ENCODE measurements around the gene GMCL1. TPM values are rescaled to one million over a fixed set of nuclear protein-coding genes. Genes with fewer than 3 reads are reported as not detected.

The GMCL1 gene
- total RNA-seq, 6 experiments from 2014 or later: 6.5 to 11.2 (median 7.7) TPM

DNA sequence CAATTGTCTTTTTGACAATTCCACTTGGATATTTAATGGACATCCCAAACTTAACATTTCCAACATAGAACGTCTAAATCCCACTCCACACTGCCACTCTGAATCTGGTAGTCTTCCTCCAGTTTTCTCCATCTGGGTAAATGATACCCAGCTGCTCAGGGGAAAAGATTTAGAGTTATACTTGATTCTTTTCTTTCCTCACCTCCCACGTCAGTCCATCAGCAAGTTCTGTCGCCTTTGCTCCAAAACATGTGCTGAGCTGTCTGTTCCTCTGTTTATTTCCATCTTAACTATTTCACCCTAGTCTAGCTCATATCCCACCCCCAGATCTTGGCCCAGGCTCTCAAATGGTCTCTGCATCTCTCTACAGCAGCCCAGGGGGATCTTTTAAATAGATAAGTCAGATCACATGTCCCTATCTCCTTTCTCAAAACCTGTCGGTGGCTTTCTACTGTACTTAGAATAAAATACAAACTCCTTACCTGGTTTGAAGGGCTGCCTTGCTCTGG is 43.4 kb upstream of the GMCL1 start:
- no peak for DNase-seq
- H3K27me3 Mint-ChIP-seq (ENCODE audit: insufficient read depth): no peaks in the 10 kb centered on the region; the same call in 1 of the 2 replicates
- no peaks in the 10 kb centered on the region for H3K9me3 Mint-ChIP-seq
- H3K36me3 Mint-ChIP-seq (ENCODE audit: low read depth): peaks cover 11% of the 10 kb centered on the region
- no peak overlapping the region for H3K4me3 Mint-ChIP-seq
- H3K4me1 Mint-ChIP-seq (ENCODE audit: low read depth): peaks cover 30% of the 10 kb centered on the region
- no peak overlapping the region; the same call in 1 of the 2 replicates for H3K27ac Mint-ChIP-seq
- TF ChIP-seq, protein P1, sequence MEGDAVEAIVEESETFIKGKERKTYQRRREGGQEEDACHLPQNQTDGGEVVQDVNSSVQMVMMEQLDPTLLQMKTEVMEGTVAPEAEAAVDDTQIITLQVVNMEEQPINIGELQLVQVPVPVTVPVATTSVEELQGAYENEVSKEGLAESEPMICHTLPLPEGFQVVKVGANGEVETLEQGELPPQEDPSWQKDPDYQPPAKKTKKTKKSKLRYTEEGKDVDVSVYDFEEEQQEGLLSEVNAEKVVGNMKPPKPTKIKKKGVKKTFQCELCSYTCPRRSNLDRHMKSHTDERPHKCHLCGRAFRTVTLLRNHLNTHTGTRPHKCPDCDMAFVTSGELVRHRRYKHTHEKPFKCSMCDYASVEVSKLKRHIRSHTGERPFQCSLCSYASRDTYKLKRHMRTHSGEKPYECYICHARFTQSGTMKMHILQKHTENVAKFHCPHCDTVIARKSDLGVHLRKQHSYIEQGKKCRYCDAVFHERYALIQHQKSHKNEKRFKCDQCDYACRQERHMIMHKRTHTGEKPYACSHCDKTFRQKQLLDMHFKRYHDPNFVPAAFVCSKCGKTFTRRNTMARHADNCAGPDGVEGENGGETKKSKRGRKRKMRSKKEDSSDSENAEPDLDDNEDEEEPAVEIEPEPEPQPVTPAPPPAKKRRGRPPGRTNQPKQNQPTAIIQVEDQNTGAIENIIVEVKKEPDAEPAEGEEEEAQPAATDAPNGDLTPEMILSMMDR (IDR thresholded peaks at IDR 0.05): no peak

DNA sequence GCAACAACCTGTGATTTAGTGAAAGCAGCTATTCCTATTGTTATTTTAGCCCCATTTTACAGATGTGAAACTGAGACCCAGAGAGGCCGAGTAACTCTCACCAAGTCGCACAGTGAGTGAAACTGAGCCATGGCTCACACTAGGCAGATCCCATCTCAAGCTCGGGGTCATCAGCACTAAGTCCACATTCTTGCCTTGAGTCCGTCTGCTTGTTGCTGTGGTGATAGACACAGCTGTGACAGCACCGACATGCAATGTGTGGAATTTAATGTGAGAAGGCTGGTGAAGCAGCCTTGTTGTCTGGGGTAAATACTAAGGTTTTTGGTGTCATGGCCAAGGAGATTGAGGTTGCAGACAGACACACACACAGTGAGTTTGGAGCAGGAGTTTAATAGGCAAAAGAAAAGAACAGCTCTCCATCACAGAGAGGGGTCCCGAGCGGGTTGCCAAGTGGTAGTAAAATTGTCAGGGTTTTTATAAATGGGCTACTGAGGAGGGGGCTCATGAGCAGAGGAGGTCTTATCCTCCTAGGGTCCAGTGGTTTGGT is 40.2 kb upstream of the GMCL1 start:
- DNase-seq: peak; percentile 95
- H3K36me3 Mint-ChIP-seq (ENCODE audit: low read depth): peaks cover 11% of the 10 kb centered on the region
- TF ChIP-seq, protein P1 (IDR thresholded peaks at IDR 0.05): no peak
- peak overlapping the region; percentile 80 for H3K4me3 Mint-ChIP-seq
- peaks cover 32% of the 10 kb centered on the region for H3K4me1 Mint-ChIP-seq (ENCODE audit: low read depth)
- peak overlapping the region; percentile 93 for H3K27ac Mint-ChIP-seq
- no peaks in the 10 kb centered on the region for H3K9me3 Mint-ChIP-seq
- no peaks in the 10 kb centered on the region; the same call in 1 of the 2 replicates for H3K27me3 Mint-ChIP-seq (ENCODE audit: insufficient read depth)

DNA sequence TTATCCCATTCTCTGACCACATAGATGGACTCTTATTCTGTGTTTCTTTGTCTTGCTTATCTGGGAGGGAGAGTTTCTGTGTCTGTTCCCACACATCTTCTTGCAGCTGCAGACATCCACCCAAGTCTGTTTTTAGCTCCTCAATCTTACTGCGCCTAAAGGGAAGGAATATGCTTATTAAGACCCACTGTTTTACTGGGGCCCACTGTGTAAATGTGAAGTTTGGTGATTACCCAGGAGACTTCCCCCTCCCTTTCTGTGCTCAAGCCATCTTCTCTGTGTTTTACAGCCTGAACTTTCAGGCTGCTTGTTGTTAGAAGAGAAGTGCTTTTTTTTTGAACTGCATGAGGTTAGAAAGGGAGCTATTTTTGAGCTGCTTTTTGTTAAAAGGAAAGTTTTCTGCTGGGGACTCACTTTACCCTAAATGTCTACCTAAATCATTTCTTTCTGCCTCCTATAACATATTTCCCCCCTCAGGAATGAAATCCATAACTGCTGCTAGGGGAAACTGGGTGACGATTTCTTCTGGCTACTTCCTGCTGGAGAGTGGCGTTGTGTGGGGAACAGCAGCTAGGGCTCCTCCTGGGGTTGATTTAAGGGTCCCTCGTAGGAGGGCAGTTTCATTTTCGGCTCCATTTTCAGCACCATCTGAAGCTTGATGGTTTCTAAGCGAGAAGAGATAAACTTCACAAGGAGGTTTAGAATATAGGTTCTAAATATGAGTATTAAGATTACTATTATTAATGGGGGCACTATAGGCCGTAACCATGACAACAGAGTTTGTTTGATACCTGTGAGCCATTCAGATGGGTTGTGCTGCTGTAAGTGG is 39.5 kb upstream of the GMCL1 start:
- TF ChIP-seq, protein P1 (IDR thresholded peaks at IDR 0.05): peak; percentile 20; the same call in 1 of the 2 replicates
- Mint-ChIP-seq H3K36me3 (ENCODE audit: low read depth) (peaks cover 11% of the 10 kb centered on the region), H3K9me3 (no peaks in the 10 kb centered on the region), H3K27me3 (ENCODE audit: insufficient read depth) (no peaks in the 10 kb centered on the region; the same call in 1 of the 2 replicates), H3K27ac (peak overlapping the region; percentile 93), H3K4me1 (ENCODE audit: low read depth) (peaks cover 32% of the 10 kb centered on the region), H3K4me3 (peak overlapping the region; percentile 80)
- no peak for DNase-seq

DNA sequence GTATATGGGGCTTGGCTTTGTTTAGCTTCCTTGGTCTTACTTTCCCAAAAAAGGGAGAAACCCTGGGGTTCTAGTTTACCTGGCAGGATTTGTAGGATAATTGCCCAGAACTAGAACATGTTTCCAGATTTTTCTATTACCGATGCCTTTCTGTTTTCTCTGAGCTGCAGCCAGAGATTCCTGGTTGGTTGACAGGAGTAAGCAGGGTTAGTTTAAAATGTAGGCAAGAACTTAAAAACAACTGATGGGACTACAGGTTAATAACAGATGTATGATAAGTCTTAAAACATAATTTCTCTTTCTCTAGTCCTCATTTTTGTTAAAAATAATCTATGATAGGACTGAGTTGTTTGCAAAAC is 38.9 kb upstream of the GMCL1 start:
- H3K4me3 Mint-ChIP-seq: peak overlapping the region; percentile 80; the same call in 1 of the 2 replicates
- DNase-seq: no peak
- peak overlapping the region; percentile 93 for H3K27ac Mint-ChIP-seq
- H3K4me1 Mint-ChIP-seq (ENCODE audit: low read depth): peaks cover 32% of the 10 kb centered on the region
- H3K9me3 Mint-ChIP-seq: no peaks in the 10 kb centered on the region
- no peaks in the 10 kb centered on the region; the same call in 1 of the 2 replicates for H3K27me3 Mint-ChIP-seq (ENCODE audit: insufficient read depth)
- peaks cover 11% of the 10 kb centered on the region for H3K36me3 Mint-ChIP-seq (ENCODE audit: low read depth)
- TF ChIP-seq, protein P1 (IDR thresholded peaks at IDR 0.05): no peak

DNA sequence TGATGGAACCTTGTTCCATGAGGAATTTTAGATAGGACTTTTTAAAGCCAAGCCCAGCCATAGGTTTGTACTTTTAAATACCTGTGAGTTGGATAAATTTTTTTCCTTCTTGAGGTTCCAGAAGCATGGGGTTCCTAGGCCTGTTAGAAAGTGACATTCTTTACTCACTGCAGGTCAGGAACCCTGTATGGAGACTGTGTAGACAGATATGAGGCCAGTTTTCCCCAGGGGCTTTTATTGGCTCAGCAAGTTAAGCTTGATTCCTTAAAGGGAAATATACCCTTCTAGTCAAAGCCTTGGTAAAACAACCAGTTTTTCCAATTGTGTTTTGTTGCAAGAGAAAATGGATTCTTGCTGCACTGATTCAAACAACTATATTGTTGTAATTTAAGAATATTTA is 38.4 kb upstream of the GMCL1 start:
- peaks cover 11% of the 10 kb centered on the region for H3K36me3 Mint-ChIP-seq (ENCODE audit: low read depth)
- TF ChIP-seq, protein P1 (IDR thresholded peaks at IDR 0.05): no peak
- H3K27me3 Mint-ChIP-seq (ENCODE audit: insufficient read depth): no peaks in the 10 kb centered on the region; the same call in 1 of the 2 replicates
- no peak overlapping the region for H3K4me3 Mint-ChIP-seq
- H3K27ac Mint-ChIP-seq: peak overlapping the region; percentile 93
- H3K9me3 Mint-ChIP-seq: no peaks in the 10 kb centered on the region
- DNase-seq: no peak
- H3K4me1 Mint-ChIP-seq (ENCODE audit: low read depth): peaks cover 32% of the 10 kb centered on the region
